NOMO-1 (cell line): ENCODE data around the gene TBC1D14.

Experiments used
- DNase-seq, 2 experiments: peaks; one replicate each; lab custom pipeline; 2025; ENCODE audit not compliant: unreplicated experiment in 2 of 2; lab: John Stamatoyannopoulos, UW

The TBC1D14 gene

DNA sequence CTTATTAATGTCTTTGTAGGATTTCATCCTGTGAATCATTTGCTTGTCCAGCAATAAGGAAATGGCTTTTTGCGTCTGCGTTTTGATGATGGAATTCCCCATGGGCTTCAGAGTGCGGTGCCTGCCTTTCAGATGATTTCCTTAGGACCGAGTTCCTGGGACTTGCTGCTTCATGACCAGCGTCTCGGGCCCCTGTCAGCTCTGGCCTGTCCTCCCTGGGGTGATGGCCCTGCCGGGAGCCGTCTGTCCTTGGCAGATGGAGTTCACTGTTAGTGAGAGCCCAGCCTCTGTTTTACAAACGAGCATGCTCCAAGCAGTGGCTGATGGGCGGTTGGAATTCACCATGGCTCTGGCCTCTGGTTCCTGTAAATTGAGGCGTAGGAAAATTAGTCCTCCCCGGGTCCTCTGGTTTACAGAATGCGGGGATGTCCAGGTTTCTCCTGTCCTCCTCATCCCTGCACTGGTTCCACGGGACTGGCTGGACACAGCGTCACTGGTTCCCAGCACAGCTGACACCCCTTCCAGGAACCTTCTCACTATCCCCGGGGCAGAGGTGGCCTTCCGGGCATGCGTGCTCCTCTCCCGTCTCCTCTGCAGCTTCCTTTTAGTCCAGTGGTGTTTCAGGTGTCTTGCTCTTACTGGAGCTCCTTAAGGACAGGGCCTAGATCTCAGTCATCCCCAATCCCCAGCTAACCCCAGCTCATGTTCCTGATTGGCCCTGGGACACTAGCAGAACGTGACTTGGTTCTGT is 34.9 kb downstream of the TBC1D14 start:
- DNase-seq = no peak

DNA sequence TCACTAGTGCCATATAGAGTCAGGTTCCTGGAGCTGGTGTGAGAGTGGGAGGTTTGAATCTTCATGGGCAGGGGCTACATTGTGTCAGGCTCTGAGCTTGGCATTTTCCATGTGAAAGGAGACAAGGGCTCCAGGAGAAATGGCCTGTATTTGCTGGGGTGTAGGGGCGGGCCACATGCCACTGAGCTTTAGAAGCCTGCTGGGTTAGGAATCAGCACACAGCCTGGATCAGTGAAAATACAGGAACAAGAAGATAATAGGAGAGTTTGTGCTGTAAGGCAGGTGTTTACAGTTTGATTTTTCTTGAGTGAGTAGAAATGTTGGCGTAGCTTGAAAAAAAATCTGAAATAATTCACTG is 35.4 kb downstream of the TBC1D14 start:
- DNase-seq = no peak

DNA sequence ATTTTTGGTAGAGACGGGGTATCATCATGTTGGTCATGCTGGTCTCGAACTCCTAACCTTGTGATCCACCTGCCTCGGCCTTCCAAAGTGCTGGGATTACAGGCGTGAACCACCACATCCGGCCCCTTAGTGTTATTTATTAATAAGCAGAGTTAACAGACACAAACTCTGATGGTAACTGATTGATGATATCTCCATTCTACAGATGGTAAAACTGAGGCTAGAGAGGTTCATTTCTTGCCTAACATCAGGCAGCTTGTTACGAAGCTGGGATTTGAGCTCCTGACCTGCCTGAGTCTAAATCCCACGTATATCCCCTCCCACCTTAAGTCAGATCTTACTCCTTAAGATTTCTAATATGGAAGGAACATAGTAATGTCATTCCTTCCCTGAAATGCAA is 36.9 kb downstream of the TBC1D14 start:
- no peak for DNase-seq

DNA sequence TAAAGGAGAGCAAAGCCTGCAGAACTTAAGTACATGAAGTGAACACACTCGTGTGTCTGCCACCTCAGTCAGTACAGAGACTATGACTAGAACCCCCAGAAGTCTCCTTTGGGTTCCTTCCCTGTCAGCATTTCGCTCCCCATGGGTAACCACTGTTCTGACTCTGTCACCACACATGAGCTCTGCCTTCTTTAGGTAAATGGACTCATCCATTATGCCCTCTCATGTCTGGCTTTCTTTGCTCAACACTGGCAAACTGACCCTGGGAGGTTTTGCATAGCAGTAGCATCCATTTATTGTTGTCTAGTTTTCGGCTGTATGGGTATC is 38.5 kb downstream of the TBC1D14 start:
- no peak for DNase-seq

DNA sequence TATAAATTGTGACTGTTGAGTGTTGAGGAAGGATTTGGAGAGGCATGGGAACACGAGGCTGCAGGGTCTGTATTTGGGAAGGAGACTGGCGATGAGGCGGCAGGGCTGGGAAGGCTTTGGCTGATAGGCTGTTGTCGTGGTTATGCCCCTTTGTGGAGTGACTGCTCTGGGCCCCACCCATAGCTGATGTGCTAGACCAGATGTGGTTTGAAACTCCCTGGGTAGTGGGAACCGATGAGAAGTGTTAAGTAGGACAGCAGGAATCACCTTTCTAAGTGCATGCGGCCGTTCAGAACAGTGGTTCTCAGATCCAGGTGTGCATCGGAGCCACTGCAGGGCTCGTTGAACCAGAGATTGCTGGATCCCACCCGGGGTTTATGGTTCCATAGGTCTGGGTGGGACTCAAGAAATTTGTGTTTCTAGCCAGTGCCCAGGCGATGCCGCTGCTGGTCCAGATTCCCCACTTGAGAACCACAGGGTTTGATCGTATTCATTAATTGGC is 42.3 kb downstream of the TBC1D14 start:
- DNase-seq = no peak

DNA sequence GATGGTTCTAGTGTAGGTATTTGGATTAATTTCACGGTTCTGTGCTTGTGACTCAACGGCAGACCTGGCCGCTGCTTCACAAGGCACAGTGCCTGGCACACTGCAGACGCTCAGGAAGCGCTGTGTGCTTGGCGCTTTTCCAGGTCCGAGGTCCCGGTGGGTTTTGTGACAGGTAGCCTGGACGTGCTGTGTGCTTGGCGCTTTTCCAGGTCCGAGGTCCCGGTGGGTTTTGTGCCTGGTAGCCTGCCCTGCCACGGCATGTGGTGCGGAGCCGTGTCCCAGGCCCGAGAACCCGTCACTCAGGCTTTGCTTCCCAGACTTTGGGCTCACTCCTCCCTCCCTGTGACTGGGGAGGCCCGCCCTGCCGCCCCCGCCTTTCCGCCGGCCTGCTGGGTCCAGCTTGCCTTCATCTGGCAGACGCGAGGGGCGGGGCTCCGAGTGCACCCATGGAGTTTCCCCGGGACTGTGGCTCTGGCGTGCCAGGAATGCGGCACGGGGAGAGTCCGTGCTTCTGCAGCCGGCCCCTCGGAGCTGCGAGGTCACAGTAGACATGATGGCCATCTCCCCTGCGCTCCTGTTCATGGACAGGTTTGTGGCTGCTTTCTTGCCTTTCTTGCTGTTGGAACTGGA is 44.2 kb downstream of the TBC1D14 start:
- DNase-seq = no peak

DNA sequence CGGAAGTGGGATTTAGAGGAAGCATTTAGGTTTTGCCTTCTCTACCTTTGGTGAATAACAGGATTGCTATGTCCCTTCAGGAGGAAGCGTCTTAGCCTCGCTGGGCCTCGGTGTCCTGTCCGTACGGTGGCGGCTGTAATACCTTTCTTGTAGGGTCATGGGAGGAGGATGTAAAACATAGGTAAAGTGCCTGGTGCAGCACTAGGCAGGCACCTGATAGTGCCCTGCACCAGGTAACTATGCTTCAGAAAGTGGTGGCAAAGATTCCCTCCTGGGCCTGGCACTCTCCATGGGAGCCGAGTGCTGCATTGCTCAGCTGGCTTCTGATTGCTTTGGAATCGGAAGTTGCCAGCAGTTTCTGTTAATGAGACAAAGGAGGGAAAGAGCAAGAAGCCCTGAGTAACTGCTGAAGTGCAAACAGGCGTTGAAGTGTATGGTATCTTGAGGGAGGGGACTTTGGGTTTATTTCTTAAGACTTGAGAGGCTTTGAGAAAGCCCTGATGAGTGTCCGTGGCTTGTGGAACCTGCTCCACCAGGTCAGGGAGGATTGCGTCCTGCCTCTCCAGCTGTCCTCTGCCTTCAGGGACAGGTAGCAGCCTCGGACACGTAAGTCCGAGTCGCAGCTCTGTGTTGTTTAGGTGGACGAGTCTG is 45.8 kb downstream of the TBC1D14 start:
- no peak for DNase-seq

DNA sequence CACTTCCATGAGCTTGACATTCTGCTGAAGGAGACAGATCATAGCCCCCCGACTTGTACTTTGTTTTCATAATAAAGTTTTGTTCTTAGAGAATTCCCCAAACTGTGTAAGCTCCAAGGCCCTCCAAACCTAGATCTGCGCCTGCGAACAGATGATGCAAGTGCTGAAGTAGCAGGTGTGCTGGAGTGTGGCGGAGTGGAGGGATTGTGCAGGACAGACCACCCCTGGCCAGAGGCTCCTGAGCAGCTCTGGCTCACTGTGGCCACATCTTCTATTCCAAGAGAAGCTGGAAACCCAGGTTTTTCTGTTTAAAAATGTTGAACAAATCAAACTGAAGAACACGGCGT is 46.4 kb downstream of the TBC1D14 start:
- DNase-seq = no peak

DNA sequence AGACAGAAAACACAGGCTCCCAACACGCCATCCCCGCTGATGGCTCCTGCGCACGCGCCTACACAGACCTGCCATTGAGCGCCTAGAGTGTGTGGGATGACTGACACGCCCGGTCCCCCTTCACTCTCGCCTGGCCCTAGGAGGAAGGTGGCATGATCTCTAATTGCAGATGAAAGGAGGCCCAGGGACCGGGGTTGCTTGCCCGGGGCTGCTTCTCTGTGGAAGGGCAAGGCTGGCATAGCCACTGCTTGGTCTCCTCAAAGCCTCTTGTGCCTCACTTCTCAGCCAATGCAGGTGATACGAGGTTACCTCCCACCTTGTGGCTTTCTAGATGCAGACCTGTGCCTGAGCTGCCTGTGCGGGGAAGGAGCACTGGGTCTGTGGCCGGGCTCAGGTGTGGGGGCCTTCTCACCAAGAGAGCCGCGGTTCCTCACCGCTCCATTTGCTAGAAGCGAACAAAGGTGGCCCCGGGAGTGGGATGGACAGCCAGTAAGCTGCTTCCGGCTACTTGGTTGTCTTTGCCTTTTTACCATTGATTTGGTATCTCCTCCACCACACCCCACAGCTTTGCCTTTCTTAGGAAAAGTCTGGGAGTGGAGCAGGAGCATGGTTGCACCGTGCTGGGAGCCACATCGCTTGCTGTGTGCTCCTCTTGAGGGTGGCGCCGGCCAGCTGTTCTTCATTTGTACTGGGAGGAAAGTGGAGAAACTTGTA is 47.0 kb downstream of the TBC1D14 start:
- no peak for DNase-seq

DNA sequence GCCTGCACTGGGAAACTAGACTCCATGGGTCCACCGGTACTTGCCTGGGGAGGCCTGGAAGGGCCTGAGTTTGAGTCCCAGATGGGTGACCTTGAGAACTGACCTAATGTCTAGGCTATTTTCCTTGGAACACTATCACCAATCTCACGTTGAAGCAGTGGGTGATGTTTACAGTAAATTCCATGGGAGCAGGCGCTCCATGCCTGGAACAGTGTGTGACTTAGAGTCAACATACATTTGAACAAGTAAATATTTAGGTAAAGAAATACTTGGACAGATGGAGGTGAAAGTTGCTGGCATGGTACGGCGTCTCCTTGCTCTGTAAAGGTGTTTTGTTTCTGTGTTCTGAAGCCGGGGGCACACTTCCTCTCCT is 47.5 kb downstream of the TBC1D14 start:
- no peak for DNase-seq

DNA sequence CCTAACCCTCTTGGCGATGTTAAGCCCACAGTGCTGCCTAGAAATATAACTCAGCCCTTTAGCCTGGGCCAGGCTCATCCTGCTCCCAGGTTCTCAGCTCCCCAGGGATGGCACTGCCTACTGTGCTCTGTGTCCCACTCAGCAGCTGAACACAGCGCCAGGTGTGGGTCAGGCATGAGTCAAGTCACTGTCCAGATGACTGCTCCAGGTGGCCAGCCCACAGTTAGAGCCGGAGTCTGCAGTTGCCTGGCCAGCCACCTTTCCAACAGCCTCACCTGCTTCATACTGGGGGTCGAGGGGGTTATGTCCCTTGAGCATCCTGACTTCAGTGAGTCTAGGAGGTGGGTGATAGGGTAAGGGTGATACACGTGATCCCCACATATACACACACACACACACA is 48.4 kb downstream of the TBC1D14 start:
- no peak for DNase-seq

DNA sequence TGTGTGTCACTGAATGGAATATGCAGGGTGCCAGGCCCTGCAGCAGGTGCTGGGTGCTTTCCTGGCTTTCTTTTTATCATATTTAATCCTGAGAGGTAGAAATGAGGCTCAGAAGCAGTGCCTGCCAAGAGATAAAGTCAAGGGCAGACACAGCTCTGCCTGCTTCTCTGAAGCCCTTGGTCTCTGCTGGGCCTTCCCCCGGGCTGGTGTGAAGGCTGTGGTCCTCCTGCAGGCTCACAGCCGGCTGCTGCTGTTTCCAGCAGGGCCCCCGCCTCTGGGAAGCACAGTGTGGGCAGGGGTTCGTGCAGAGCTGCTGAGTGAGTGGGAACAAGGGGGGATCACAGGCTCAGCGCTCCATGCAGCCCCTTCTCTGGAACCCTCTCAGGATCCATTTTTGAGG is 49.6 kb downstream of the TBC1D14 start:
- no peak for DNase-seq

DNA sequence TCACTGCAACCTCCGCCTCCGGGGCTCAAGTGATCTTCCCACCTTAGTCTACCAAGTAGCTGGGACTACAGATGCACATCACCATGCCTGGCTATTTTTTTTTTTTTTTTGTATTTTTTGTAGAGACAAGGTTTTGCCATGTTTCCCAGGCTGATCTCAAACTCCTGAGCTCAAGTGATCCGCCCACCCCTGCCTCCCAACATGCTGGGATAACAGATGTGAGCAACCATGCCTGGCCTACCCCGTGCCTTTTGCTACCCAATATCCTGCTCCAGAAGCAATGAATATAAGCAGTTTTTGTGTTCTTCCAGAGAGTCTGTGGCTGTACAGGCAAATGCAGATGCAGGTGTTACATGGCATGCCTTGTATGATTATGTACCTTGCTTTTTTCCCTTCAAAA is 50.5 kb downstream of the TBC1D14 start:
- no peak for DNase-seq

DNA sequence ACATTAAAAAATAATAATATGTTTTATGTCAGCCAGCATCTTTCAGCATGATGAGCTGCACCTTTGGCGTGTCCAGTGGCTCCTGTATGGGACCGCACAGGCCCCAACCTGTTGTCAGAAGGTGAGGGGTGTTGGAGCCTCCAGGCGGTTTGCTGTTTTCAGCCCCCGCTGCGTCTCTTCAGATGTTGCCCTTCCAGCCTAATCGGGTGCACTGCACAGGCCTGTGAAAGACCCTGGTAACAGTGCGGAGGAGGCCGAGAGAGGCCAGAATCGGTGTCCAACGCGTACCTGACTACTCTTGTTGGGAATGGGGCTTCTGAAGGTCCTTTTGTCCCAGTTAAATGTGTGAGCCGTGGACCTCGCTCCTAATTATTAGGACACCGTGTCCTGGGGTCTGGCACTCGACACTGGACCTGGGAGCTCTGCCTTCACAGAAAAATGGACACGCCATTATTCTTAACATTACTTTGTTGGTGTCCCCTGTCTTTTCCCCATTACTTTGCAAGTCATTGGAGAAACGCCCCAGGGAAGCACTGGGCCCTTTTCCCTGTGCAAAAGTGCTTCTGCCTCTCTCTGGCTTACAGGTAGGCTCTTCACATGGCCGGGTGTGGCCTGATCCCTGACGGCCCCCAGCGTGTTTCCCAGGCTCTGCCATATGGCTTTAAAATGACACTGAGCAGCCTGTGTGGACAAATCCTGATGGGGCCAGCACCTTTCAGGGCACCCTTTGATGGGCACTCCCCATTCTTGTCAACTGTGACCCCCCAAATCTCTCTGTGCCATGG is 51.2 kb downstream of the TBC1D14 start:
- DNase-seq = no peak

DNA sequence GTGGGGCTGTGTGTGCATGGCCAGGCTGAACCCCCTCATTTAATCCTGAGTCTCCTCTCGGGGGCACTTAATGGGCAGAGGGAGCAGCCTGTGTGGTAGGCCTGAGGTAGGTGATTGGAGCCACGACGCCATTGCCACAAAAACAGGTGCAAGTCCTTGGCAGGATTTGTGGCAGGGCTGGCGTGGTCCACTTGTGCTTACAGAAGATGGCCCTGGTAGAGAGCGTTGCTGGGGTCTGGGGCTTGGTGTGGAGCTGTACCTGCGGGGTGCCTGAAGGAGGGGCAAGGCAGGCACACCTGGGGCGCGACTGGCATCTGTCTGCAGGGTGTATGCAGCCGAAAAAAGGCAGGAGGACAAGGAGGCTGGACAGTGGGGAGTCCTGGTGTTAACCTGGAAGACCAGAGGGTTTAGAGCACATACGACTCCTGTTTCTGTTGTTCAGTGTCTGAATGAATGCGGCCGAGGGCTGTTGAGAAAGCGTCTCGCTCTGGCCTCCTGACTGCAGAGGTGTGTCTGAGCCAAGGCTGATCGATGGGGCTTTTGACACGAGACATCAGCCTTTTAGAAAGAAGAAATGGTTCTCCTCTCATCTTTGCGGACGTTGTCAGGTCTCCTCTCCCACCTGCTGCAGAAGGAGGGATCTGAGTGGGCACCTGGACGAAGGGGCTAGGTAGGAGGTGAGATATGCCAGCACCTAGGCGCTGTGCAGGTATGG is 52.0 kb downstream of the TBC1D14 start:
- no peak for DNase-seq

DNA sequence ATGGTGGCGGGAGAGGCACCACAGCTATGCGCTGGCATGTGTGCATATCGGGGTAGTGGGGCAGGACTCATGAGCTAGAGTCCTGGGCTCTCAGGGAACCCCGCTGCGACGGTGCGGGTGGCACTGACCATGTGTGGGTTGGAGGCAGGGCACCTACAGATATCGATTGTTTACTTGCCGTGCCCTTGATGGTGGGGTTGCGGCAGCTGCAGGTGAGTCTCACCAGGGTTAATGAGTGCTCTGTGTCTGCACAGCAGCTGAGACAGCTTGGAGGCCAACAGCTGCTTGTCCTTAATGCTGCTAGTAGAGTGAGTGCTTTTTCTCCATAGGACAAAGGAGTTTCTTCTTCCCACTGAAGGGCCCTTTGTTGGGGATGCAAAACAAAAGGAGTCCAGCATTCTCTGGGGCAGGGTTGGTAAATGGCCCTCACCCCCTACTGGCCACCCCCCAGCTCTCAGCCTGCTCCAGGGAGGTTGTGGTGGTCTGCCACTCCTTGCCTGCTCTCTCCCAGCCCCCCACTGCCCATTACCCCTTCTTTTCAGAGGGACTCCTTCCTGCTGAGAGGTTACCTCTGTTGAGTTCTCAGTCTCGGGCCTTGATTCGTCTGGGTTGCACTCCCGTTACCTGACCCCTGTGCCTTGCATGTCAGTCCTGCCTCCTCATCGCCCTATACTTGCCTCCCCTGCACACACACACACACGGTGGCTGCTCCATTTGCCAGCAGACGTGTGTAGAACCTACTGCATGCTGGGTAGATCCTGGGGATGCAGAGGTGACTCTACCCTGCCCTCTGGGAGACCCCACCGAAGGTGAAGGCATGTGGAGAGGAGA is 52.8 kb downstream of the TBC1D14 start:
- no peak for DNase-seq

DNA sequence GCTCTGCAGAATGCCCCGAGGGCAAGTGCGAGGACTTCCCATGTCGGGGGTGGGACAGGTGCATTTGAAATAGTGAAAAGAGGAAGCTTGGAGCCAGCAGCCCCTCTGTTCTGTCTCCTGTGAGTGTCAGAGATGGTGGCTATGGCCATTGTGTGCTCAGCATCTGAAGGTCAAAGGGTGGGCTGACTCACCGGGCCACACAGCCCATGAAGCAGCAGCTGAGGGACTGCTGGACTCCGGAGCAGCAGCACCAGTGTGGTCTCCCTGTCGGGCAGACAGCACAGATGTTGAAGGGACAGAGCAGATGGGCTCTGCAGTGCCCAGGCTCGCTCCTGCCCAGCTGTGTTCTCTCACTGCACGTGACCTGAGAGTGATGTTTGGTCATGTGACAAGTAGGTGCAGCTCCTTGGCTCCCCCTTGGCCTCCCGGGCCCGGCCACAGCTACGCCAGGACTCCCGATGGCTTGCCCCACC is 53.5 kb downstream of the TBC1D14 start:
- DNase-seq = no peak

DNA sequence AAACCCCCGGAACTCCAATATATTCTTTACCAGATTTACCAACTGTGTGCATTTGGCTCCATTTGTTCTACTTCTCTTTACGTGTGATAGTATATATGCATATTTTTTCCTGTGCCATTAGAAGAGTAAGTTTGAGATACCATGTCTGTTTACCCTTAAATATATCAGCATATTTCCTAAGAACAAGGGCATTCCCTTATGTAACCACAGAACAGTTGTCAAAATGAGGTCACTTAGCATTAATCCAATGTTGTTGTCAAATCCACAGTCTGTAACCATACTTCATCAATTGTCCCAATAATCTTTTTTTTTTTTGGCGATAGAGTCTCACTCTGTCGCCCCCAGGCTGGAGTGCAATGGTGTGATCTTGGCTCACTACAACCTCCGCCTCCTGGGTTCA is 55.2 kb downstream of the TBC1D14 start:
- DNase-seq = no peak

DNA sequence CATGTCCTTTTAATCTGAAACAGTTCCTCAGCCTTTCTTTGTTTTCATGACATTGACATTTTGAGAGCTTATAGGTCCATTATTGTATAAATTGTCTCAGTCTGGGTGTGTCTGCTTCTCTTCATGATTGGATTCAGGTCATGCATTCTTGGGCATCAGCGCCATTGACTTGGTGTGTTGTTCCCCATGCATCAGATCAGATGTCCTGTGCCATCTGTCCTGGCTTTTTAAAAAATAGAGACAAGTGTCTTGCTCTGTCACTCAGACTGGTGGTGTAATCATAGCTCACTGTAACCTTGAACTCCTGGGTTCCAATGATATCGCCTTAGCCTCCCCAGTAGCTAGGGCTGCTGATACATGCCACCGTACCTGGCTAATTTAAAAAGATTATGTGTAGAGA is 55.7 kb downstream of the TBC1D14 start:
- DNase-seq = no peak
